DOHH2 (cell line): ENCODE data around the gene GADD45G.

Experiments used
- EZH2phosphoT487 ChIP-seq: fragments of 200-600 bp; sonication (generic); IDR thresholded peaks from 2 replicates; pipeline ENCODE4 v1.6.1; 2017; ENCODE audit warnings: borderline replicate concordance, mild to moderate bottlenecking, antibody characterized with exemption, low read length, moderate library complexity, mixed read lengths
- TF ChIP-seq, protein P1 (sequence below): fragments of 200-600 bp; sonication (generic); IDR thresholded peaks from one replicate; pipeline ENCODE4 v1.5.1; 2014; ENCODE audit warnings: antibody characterized with exemption, mild to moderate bottlenecking, low read depth, low read length; ENCODE audit not compliant: poor library complexity, severe bottlenecking

DNA sequence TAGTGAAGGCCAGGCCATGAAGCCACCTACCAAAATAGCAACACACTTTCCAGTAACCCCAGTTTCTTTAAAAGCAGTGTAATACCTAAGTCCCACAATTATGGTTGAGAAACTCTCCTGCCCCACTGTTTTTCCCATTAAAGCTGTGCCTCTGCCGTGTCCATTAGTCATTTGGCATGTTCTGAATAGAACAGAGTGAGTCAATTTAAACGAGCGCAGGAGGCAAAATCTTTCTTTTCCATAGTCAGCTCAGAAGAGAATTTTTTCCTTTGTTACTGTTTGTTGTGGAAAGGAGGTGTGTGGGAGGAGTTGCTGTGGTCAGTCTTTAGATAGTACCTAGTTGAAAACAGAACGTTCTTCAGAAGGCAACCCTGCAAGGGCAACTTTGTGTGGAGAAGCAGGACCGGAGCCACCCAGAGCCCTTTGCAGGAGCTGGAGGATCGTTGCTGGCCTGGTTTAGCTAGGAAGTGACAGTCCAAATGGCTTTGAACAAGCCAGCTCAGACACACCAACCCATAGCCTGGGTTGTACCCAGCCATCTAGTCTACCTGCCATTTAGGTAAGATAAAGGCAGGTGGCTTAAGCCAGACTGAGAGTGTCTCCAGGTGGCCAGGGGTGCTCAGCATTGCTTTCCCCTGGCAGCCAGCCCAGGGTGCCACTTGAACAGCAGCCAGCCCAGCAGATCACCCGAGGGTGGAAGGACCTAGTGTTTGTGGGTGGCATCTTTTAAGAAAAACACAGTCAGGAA lies 30.4 kb downstream of the GADD45G start:
- TF ChIP-seq, protein P1, sequence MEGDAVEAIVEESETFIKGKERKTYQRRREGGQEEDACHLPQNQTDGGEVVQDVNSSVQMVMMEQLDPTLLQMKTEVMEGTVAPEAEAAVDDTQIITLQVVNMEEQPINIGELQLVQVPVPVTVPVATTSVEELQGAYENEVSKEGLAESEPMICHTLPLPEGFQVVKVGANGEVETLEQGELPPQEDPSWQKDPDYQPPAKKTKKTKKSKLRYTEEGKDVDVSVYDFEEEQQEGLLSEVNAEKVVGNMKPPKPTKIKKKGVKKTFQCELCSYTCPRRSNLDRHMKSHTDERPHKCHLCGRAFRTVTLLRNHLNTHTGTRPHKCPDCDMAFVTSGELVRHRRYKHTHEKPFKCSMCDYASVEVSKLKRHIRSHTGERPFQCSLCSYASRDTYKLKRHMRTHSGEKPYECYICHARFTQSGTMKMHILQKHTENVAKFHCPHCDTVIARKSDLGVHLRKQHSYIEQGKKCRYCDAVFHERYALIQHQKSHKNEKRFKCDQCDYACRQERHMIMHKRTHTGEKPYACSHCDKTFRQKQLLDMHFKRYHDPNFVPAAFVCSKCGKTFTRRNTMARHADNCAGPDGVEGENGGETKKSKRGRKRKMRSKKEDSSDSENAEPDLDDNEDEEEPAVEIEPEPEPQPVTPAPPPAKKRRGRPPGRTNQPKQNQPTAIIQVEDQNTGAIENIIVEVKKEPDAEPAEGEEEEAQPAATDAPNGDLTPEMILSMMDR, result no peak
- no peak for TF ChIP-seq EZH2phosphoT487
